Type B pancreatic cell (in vitro differentiated cells): ENCODE results near the gene KIF26B. TPM values are rescaled to one million over a fixed set of nuclear protein-coding genes. Genes with fewer than 3 reads are reported as not detected.

ENCODE experiments used
- DNase-seq: peaks from one replicate; pipeline ENCODE4 v3.0.0; 2021; ENCODE audit warnings: mixed read lengths; ENCODE audit not compliant: unreplicated experiment; ENCODE audit errors: extremely low spot score
- H3K27ac Mint-ChIP-seq: 2 replicates; pipeline ENCODE4 v1.8.0; 2021; ENCODE audit warnings: mild to moderate bottlenecking, mixed read lengths
- H3K27me3 Mint-ChIP-seq: 2 replicates; pipeline ENCODE4 v1.8.0; 2021; ENCODE audit warnings: mixed read lengths
- H3K36me3 Mint-ChIP-seq: 2 replicates; pipeline ENCODE4 v1.8.0; 2021; ENCODE audit warnings: mixed read lengths
- H3K4me1 Mint-ChIP-seq: one replicate; pipeline ENCODE4 v1.8.0; 2021; ENCODE audit warnings: mixed read lengths; ENCODE audit not compliant: unreplicated experiment
- H3K4me3 Mint-ChIP-seq: 2 replicates; pipeline ENCODE4 v1.8.0; 2021; ENCODE audit warnings: mild to moderate bottlenecking, mixed read lengths
- H3K9me3 Mint-ChIP-seq: 2 replicates; pipeline ENCODE4 v1.8.0; 2021; ENCODE audit warnings: mixed read lengths
- CTCF ChIP-seq: fragments of 200-600 bp; sonication (generic); conservative IDR thresholded peaks from 2 replicates; pipeline ENCODE4 v1.5.0; 2021; ENCODE audit warnings: antibody characterized with exemption, mild to moderate bottlenecking
- total RNA-seq: library from RNA; stranded (reverse); gene quantifications from 2 replicates; pipeline ENCODE4 v1.2.1, GENCODE V29; 2021; ENCODE audit warnings: low replicate concordance

KIF26B gene
- total RNA-seq, 1 donor from 2014 or later: 22.1 TPM

- DNase-seq: no peak
- H3K27ac Mint-ChIP-seq: no peak overlapping the region
- no peaks in the 10 kb centered on the region for H3K36me3 Mint-ChIP-seq
- H3K4me3 Mint-ChIP-seq: no peak overlapping the region
- no peak for TF ChIP-seq CTCF
- H3K4me1 Mint-ChIP-seq: peaks cover 9% of the 10 kb centered on the region
- H3K9me3 Mint-ChIP-seq: no peaks in the 10 kb centered on the region
- H3K27me3 Mint-ChIP-seq: peaks cover 3% of the 10 kb centered on the region
These were observed 397.5 kb downstream of the KIF26B start for GRCh38 chr1:245552331-245552730.

- no peak for DNase-seq
- peaks cover 5% of the 10 kb centered on the region for H3K4me1 Mint-ChIP-seq
- H3K36me3 Mint-ChIP-seq: no peaks in the 10 kb centered on the region
- no peak overlapping the region for H3K27ac Mint-ChIP-seq
- H3K9me3 Mint-ChIP-seq: no peaks in the 10 kb centered on the region
- TF ChIP-seq CTCF: no peak
- no peaks in the 10 kb centered on the region for H3K27me3 Mint-ChIP-seq
- no peak overlapping the region for H3K4me3 Mint-ChIP-seq
These were observed 401.3 kb downstream of the KIF26B start for GRCh38 chr1:245556057-245556456.

GRCh38 chr1:245558069-245558468 lies 403.3 kb downstream of the KIF26B start:
- Mint-ChIP-seq H3K27ac (no peak overlapping the region), H3K36me3 (no peaks in the 10 kb centered on the region), H3K9me3 (no peaks in the 10 kb centered on the region), H3K4me1 (peaks cover 7% of the 10 kb centered on the region), H3K4me3 (no peak overlapping the region), H3K27me3 (peaks cover under 1% of the 10 kb centered on the region)
- no peak for TF ChIP-seq CTCF
- DNase-seq: no peak

- Mint-ChIP-seq H3K27ac (no peak overlapping the region), H3K9me3 (no peaks in the 10 kb centered on the region), H3K36me3 (peaks cover 5% of the 10 kb centered on the region), H3K4me1 (peaks cover 7% of the 10 kb centered on the region), H3K4me3 (no peak overlapping the region), H3K27me3 (peaks cover 9% of the 10 kb centered on the region)
- no peak for DNase-seq
- TF ChIP-seq CTCF: no peak
These were observed 405.6 kb downstream of the KIF26B start for GRCh38 chr1:245560316-245560859.

- Mint-ChIP-seq H3K27ac (no peak overlapping the region), H3K27me3 (peaks cover 9% of the 10 kb centered on the region), H3K9me3 (peaks cover 4% of the 10 kb centered on the region), H3K4me3 (no peak overlapping the region), H3K36me3 (peaks cover 5% of the 10 kb centered on the region), H3K4me1 (peaks cover 13% of the 10 kb centered on the region)
- DNase-seq: no peak
- no peak for TF ChIP-seq CTCF
These were observed 407.0 kb downstream of the KIF26B start for GRCh38 chr1:245561665-245562234.
